CD14-positive monocyte (primary cell): ENCODE data around the gene C2CD2. TPM values are rescaled to one million over a fixed set of nuclear protein-coding genes. Genes with fewer than 3 reads are reported as not detected.

Source experiments
- DNase-seq, 3 donors: peaks; one replicate each; pipeline ENCODE4 v3.0.0-alpha.2; 2011 to 2022
- H2AFZ ChIP-seq: 2 replicates; pipeline ENCODE4 v1.6.0; 2012; ENCODE audit warnings: mild to moderate bottlenecking, low read depth, low read length, inconsistent platforms; ENCODE audit not compliant: insufficient read depth, poor library complexity, severe bottlenecking
- H3K27ac ChIP-seq, 2 donors: 1 replicate in 1 of 2; 2 replicates in 1 of 2; pipeline ENCODE4 v1.5.1; 2012 to 2013; ENCODE audit warnings: low read length in 2 of 2, control low read depth in 1 of 2, inconsistent platforms in 1 of 2, low read depth in 1 of 2, mild to moderate bottlenecking in 1 of 2
- H3K27me3 ChIP-seq, 2 donors: one replicate each; pipeline versions ENCODE4 v1.6.0 to v1.6.1; 2011 to 2013; ENCODE audit warnings: low read length in 2 of 2; ENCODE audit not compliant: control insufficient read depth in 2 of 2, insufficient read depth in 2 of 2
- H3K36me3 ChIP-seq, 2 donors: replicated peaks in 1 of 2; 1 replicate in 1 of 2; 2 replicates in 1 of 2; pipeline versions ENCODE4 v1.5.1 to v1.6.1; 2012 to 2013; ENCODE audit warnings: low read length in 2 of 2, control low read depth in 1 of 2, inconsistent platforms in 1 of 2, mild to moderate bottlenecking in 1 of 2; ENCODE audit not compliant: insufficient read depth in 2 of 2, control insufficient read depth in 1 of 2
- H3K4me1 ChIP-seq, 2 donors: 1 replicate in 1 of 2; 2 replicates in 1 of 2; pipeline versions ENCODE4 v1.5.1 to v1.6.1; 2012 to 2013; ENCODE audit warnings: low read length in 2 of 2, control low read depth in 1 of 2, inconsistent platforms in 1 of 2, mild to moderate bottlenecking in 1 of 2, moderate library complexity in 1 of 2; ENCODE audit not compliant: insufficient read depth in 2 of 2, control insufficient read depth in 1 of 2
- H3K4me2 ChIP-seq: replicated peaks from 2 replicates; pipeline ENCODE3; 2012; ENCODE audit warnings: low read length, moderate library complexity, mild to moderate bottlenecking; ENCODE audit not compliant: poor library complexity, severe bottlenecking; ENCODE audit errors: extremely low read depth
- H3K4me3 ChIP-seq, 3 experiments: fragments of 200-600 bp in 1 of 3; sonication (generic) in 1 of 3; replicated peaks in 1 of 3; 1 replicate in 2 of 3; 2 replicates in 1 of 3; pipeline ENCODE4 v1.5.1; 2011 to 2013; ENCODE audit warnings: low read length in 3 of 3, mild to moderate bottlenecking in 3 of 3, control low read depth in 2 of 3, low read depth in 2 of 3, inconsistent platforms in 1 of 3, moderate library complexity in 1 of 3
- H3K79me2 ChIP-seq: 2 replicates; pipeline ENCODE4 v1.6.0; 2012; ENCODE audit warnings: mild to moderate bottlenecking, control low read depth, inconsistent platforms, low read length, moderate library complexity; ENCODE audit not compliant: insufficient read depth
- H3K9ac ChIP-seq: 2 replicates; pipeline ENCODE4 v1.6.0; 2017; ENCODE audit warnings: low read length, mild to moderate bottlenecking; ENCODE audit not compliant: insufficient read depth, poor library complexity, severe bottlenecking
- H3K9me3 ChIP-seq, 2 donors: replicated peaks in 1 of 2; 1 replicate in 1 of 2; 2 replicates in 1 of 2; pipeline versions ENCODE4 v1.5.1 to v1.6.1; 2012 to 2013; ENCODE audit warnings: low read length in 2 of 2, control low read depth in 1 of 2; ENCODE audit not compliant: control insufficient read depth in 1 of 2, insufficient read depth in 1 of 2
- H4K20me1 ChIP-seq: 2 replicates; pipeline ENCODE4 v1.6.0; 2012; ENCODE audit warnings: mild to moderate bottlenecking, low read length, control low read depth, moderate library complexity; ENCODE audit not compliant: insufficient read depth
- H3K27ac Mint-ChIP-seq, 7 donors: one replicate each; pipeline ENCODE4 v1.8.0; 2020; ENCODE audit warnings: mild to moderate bottlenecking in 7 of 7, mixed read lengths in 7 of 7, moderate library complexity in 6 of 7, inconsistent platforms in 2 of 7
- H3K27me3 Mint-ChIP-seq, 3 donors: one replicate each; pipeline ENCODE4 v1.8.0; 2021 to 2022; ENCODE audit warnings: low read depth in 3 of 3, mild to moderate bottlenecking in 3 of 3, mixed read lengths in 3 of 3, moderate library complexity in 3 of 3, inconsistent platforms in 1 of 3
- H3K36me3 Mint-ChIP-seq, 2 donors: one replicate each; pipeline ENCODE4 v1.8.0; 2020; ENCODE audit warnings: mixed read lengths in 2 of 2, inconsistent platforms in 1 of 2, mild to moderate bottlenecking in 1 of 2
- H3K4me1 Mint-ChIP-seq: one replicate; pipeline ENCODE4 v1.8.0; 2020; ENCODE audit warnings: mild to moderate bottlenecking, mixed read lengths
- H3K4me3 Mint-ChIP-seq, 2 donors: one replicate each; pipeline ENCODE4 v1.8.0; 2020; ENCODE audit warnings: mild to moderate bottlenecking in 2 of 2, mixed read lengths in 2 of 2, moderate library complexity in 1 of 2
- H3K9me3 Mint-ChIP-seq, 7 donors: one replicate each; pipeline ENCODE4 v1.8.0; 2020 to 2022; ENCODE audit warnings: mixed read lengths in 7 of 7, mild to moderate bottlenecking in 6 of 7, moderate library complexity in 6 of 7, inconsistent platforms in 2 of 7
- WGBS: methylation state at CpG from one replicate; pipeline ENCODE4 v1.1.5; 2013; ENCODE audit warnings: missing lambda C conversion rate; ENCODE audit not compliant: insufficient coverage; 5-methylcytosine and 5-hydroxymethylcytosine counted together
- intact Hi-C, 2 donors: fragments of 100-400 bp; cut with micrococcal nuclease; formaldehyde crosslinking; loops; one replicate each; pipeline versions ENCODE4 v1.15.0 to v1.15.1; 2023
- polyA plus RNA-seq, 3 donors: library from polyadenylated mRNA; depleted of rRNA in 1 of 3; unstranded in 2 of 3; stranded (reverse) in 1 of 3; fragments of 300-500 nt in 2 of 3; fragments of >200 nt in 1 of 3; fragmentation: Illumina TruSeq in 2 of 3; gene quantifications; 1 replicate in 2 of 3; 2 replicates in 1 of 3; pipeline ENCODE4 v1.2.3, GENCODE V29; 2012 to 2021
- TF ChIP-seq, protein P1 (sequence below): fragments of 200-600 bp; IDR thresholded peaks from one replicate; pipeline ENCODE4 v1.8.0; 2022; ENCODE audit warnings: antibody characterized with exemption, mild to moderate bottlenecking

C2CD2 gene
- polyA plus RNA-seq, 3 donors, result 1.4 to 17.0 (median 3.8) TPM

DNA sequence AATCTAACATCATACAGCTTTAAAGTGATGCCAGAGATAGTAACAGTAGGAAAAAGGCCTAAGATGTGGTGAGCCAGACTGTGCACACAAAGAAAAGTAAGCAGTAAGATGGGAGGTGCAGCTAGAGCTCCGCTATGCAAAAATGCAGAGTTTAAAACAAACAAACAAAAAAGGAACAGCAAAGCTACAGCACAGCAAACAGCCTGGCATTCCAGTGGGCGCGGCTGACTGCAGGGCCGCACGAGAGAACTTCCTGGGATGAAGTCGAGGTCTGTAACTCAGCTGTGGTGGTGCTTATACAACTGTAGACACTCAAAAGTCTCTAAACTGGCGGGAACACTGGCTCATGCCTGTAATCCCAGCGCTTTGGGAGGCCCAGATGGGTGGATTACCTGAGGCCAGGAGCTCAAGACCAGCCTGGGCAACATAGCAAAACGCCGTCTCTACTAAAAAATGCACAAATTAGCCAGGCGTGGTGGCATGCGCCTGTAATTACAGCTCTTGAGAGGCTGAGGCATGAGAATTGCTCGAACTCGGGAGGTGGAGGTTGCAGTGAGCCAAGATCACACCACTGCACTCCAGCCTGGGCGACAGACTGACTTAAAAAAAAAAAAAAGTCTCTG lies 104.7 kb downstream of the C2CD2 start:
- Histone ChIP-seq H3K4me3 (no peak overlapping the region), H3K27me3 (no peaks in the 10 kb centered on the region), H3K36me3 (peaks cover 32 to 55% of the 10 kb centered on the region in 2 donors), H3K4me2 (no peak overlapping the region), H3K9me3 (no peaks in the 10 kb centered on the region), H3K79me2 (no peaks in the 10 kb centered on the region), H3K4me1 (no peaks in the 10 kb centered on the region), H4K20me1 (no peaks in the 10 kb centered on the region), H2AFZ (no peak overlapping the region), H3K9ac (no peak overlapping the region), H3K27ac (no peak overlapping the region)
- Mint-ChIP-seq H3K4me1 (no peaks in the 10 kb centered on the region), H3K4me3 (no peak overlapping the region), H3K27me3 (no peaks in the 10 kb centered on the region), H3K27ac (no peak overlapping the region), H3K36me3 (peaks cover 41 to 68% of the 10 kb centered on the region in 2 donors), H3K9me3 (peaks cover 0 to 2% (median 0%) of the 10 kb centered on the region in 7 donors)
- TF ChIP-seq, protein P1, sequence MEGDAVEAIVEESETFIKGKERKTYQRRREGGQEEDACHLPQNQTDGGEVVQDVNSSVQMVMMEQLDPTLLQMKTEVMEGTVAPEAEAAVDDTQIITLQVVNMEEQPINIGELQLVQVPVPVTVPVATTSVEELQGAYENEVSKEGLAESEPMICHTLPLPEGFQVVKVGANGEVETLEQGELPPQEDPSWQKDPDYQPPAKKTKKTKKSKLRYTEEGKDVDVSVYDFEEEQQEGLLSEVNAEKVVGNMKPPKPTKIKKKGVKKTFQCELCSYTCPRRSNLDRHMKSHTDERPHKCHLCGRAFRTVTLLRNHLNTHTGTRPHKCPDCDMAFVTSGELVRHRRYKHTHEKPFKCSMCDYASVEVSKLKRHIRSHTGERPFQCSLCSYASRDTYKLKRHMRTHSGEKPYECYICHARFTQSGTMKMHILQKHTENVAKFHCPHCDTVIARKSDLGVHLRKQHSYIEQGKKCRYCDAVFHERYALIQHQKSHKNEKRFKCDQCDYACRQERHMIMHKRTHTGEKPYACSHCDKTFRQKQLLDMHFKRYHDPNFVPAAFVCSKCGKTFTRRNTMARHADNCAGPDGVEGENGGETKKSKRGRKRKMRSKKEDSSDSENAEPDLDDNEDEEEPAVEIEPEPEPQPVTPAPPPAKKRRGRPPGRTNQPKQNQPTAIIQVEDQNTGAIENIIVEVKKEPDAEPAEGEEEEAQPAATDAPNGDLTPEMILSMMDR, result no peak
- 87% methylated on average over 14 of the region's 15 CpGs for WGBS
- DNase-seq, result no peak
- intact Hi-C loops, result no loop called here

DNA sequence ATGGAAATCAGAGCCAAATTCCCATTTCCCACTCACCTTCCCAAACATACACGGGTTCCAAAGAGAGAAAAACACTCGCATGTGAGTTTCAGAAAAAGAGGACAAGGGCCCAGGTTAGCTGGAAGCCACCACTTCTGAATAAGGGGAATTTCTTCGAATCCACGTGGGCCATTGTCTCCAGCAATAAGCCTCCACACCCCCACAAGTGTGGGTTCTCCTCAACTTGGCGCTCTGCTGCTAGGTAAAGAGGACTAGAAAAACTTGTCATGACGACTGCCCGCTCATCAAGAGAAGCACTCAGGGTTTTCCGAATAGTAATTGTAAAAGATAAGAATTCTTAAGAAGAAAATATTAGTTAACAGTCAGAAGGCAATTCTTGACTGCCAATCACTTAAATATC lies 105.3 kb downstream of the C2CD2 start:
- Mint-ChIP-seq H3K27me3 (no peaks in the 10 kb centered on the region), H3K36me3 (peaks cover 36 to 66% of the 10 kb centered on the region in 2 donors), H3K9me3 (peaks cover 0 to 2% (median 0%) of the 10 kb centered on the region in 7 donors), H3K4me1 (no peaks in the 10 kb centered on the region), H3K4me3 (no peak overlapping the region), H3K27ac (no peak overlapping the region)
- Histone ChIP-seq H3K9me3 (no peaks in the 10 kb centered on the region), H3K4me3 (no peak overlapping the region), H3K79me2 (no peaks in the 10 kb centered on the region), H3K36me3 (peaks cover 27 to 53% of the 10 kb centered on the region in 2 donors), H3K4me1 (no peaks in the 10 kb centered on the region), H3K27ac (no peak overlapping the region), H4K20me1 (no peaks in the 10 kb centered on the region), H3K4me2 (no peak overlapping the region), H2AFZ (no peak overlapping the region), H3K9ac (no peak overlapping the region), H3K27me3 (no peaks in the 10 kb centered on the region)
- no peak for DNase-seq
- 40% methylated on average over 1 of the region's 8 CpGs for whole genome bisulfite sequencing
- intact Hi-C loops, result no loop called here
- TF ChIP-seq, protein P1, result no peak
